Lung (tissue), 12 donors: ENCODE data around the gene VTI1A. TPM values are rescaled to one million over a fixed set of nuclear protein-coding genes. Genes with fewer than 3 reads are reported as not detected.

Source experiments
- ATAC-seq: fragments of 200-7000 bp; cut with Tn5 transposase; one replicate; pipeline ENCODE4 v1.9.1; 2020; ENCODE audit warnings: moderate number of reproducible peaks; ENCODE audit not compliant: insufficient read depth, low FRiP score
- DNase-seq, 3 donors: peaks; one replicate each; pipeline ENCODE4 v3.0.0-alpha.2; 2013 to 2017
- H3K27ac ChIP-seq, 2 donors: one replicate each; pipeline ENCODE4 v1.5.1; 2013; ENCODE audit warnings: mild to moderate bottlenecking in 2 of 2, moderate library complexity in 2 of 2, control low read depth in 1 of 2, inconsistent platforms in 1 of 2, low read depth in 1 of 2, low read length in 1 of 2
- H3K27me3 ChIP-seq, 3 donors: one replicate each; pipeline ENCODE4 v1.5.1; 2013; ENCODE audit warnings: low read length in 2 of 3; ENCODE audit not compliant: control insufficient read depth in 3 of 3, insufficient read depth in 3 of 3
- H3K36me3 ChIP-seq, 4 donors: one replicate each; pipeline ENCODE4 v1.5.1; 2013; ENCODE audit warnings: low read length in 4 of 4, mild to moderate bottlenecking in 1 of 4, moderate library complexity in 1 of 4; ENCODE audit not compliant: control insufficient read depth in 4 of 4, insufficient read depth in 4 of 4
- H3K4me1 ChIP-seq, 5 donors: one replicate each; pipeline ENCODE4 v1.5.1; 2013; ENCODE audit warnings: low read length in 5 of 5, mild to moderate bottlenecking in 2 of 5, moderate library complexity in 1 of 5; ENCODE audit not compliant: control insufficient read depth in 5 of 5, insufficient read depth in 5 of 5
- H3K4me3 ChIP-seq: one replicate; pipeline ENCODE4 v1.5.1; 2013; ENCODE audit warnings: mild to moderate bottlenecking, control low read depth, moderate library complexity
- H3K9ac ChIP-seq, 2 donors: one replicate each; pipeline ENCODE4 v1.5.1; 2013; ENCODE audit warnings: low read length in 2 of 2, control low read depth in 1 of 2; ENCODE audit not compliant: insufficient read depth in 1 of 2
- H3K9me3 ChIP-seq, 4 donors: one replicate each; pipeline ENCODE4 v1.5.1; 2013; ENCODE audit warnings: low read length in 3 of 4, mild to moderate bottlenecking in 1 of 4, moderate library complexity in 1 of 4; ENCODE audit not compliant: control insufficient read depth in 4 of 4, insufficient read depth in 3 of 4
- CTCF ChIP-seq: IDR thresholded peaks from 2 replicates; pipeline ENCODE4 v1.5.1; 2012; ENCODE audit warnings: mild to moderate bottlenecking; ENCODE audit errors: control extremely low read depth, extremely low read depth
- WGBS, 2 donors: extraction: QIAGEN DNeasy Blood & Tissue Kit; methylation state at CpG; one replicate each; pipeline ENCODE4 v1.1.7; 2013; 5-methylcytosine and 5-hydroxymethylcytosine counted together
- polyA plus RNA-seq, 2 donors: library from polyadenylated mRNA; stranded (reverse); fragments of 200-250 nt; gene quantifications; one replicate each; pipeline ENCODE4 v1.2.1, GENCODE V29; 2013
- total RNA-seq, 2 donors: library from RNA; depleted of rRNA in 1 of 2; stranded (reverse); fragments of >200 nt in 1 of 2; gene quantifications; one replicate each; pipeline ENCODE4 v1.2.1, GENCODE V29; 2014 to 2021
- donor health status: control.
- donor health status: control.
- donor health status: Bipolar disorder and iron deficiency.
- donor health status: healthy.
- donor health status: DM: yes; HTN: yes; CAD: no.

VTI1A gene
- total and polyA plus RNA-seq, 4 donors = 9.2 to 48.2 (median 28.4) TPM

- peaks cover 0 to 10% (median under 1%) of the 10 kb centered on the region in 4 donors for H3K9me3 ChIP-seq
- no peaks in the 10 kb centered on the region for H3K36me3 ChIP-seq
- ATAC-seq (no peak), DNase-seq (peak in 2 of 3 donors; percentile 76 to 81)
- TF ChIP-seq CTCF = no peak
- no peak overlapping the region for H3K9ac ChIP-seq
- no peak overlapping the region for H3K27ac ChIP-seq
- no peaks in the 10 kb centered on the region for H3K27me3 ChIP-seq
- 81% methylated on average over 3 of the region's 3 CpGs for WGBS, 2 donors
- no peak overlapping the region for H3K4me3 ChIP-seq
- peaks cover 0 to 22% (median 12%) of the 10 kb centered on the region in 5 donors for H3K4me1 ChIP-seq
Measured at GRCh38 chr10:112618814-112619213, 171.8 kb downstream of the VTI1A start.

- H3K27ac ChIP-seq = no peak overlapping the region
- H3K9me3 ChIP-seq = peaks cover 0 to 10% (median under 1%) of the 10 kb centered on the region in 4 donors
- no peak overlapping the region for H3K9ac ChIP-seq
- H3K4me1 ChIP-seq = peaks cover 0 to 22% (median 12%) of the 10 kb centered on the region in 5 donors
- DNase-seq (peak in 2 of 3 donors; percentile 90), ATAC-seq (no peak)
- no peaks in the 10 kb centered on the region for H3K27me3 ChIP-seq
- no peaks in the 10 kb centered on the region for H3K36me3 ChIP-seq
- no peak for TF ChIP-seq CTCF
- no peak overlapping the region for H3K4me3 ChIP-seq
- WGBS, 2 donors = 85 to 87% methylated on average over 4 of the region's 4 CpGs
Measured at GRCh38 chr10:112619556-112619955, 172.5 kb downstream of the VTI1A start.

- 93% methylated on average over 2 of the region's 2 CpGs for WGBS, 2 donors
Measured at GRCh38 chr10:112622786-112623185, 175.8 kb downstream of the VTI1A start.

More at GRCh38 chr10:112622786-112623185, 175.8 kb downstream of the VTI1A start:
- Histone ChIP-seq H3K4me3 (no peak overlapping the region), H3K4me1 (peaks cover 0 to 22% (median 12%) of the 10 kb centered on the region in 5 donors), H3K27ac (no peak overlapping the region), H3K36me3 (no peaks in the 10 kb centered on the region), H3K27me3 (no peaks in the 10 kb centered on the region), H3K9ac (no peak overlapping the region), H3K9me3 (no peaks in the 10 kb centered on the region)
- TF ChIP-seq CTCF = no peak
- DNase-seq (peak in 1 of 3 donors; percentile 50), ATAC-seq (no peak)
